Activated naive CD8-positive, alpha-beta T cell (primary cell): ENCODE results near the gene ADAMTSL1.

Experiments
- H3K27ac Mint-ChIP-seq: one replicate; pipeline ENCODE4 v1.8.0; 2021; ENCODE audit warnings: mixed read lengths
- H3K27me3 Mint-ChIP-seq: one replicate; pipeline ENCODE4 v1.8.0; 2021; ENCODE audit warnings: mixed read lengths
- H3K36me3 Mint-ChIP-seq: one replicate; pipeline ENCODE4 v1.8.0; 2021; ENCODE audit warnings: mixed read lengths
- H3K4me1 Mint-ChIP-seq: one replicate; pipeline ENCODE4 v1.8.0; 2021; ENCODE audit warnings: low read depth, mixed read lengths
- H3K4me3 Mint-ChIP-seq: one replicate; pipeline ENCODE4 v1.8.0; 2021; ENCODE audit warnings: mild to moderate bottlenecking, mixed read lengths
- H3K9me3 Mint-ChIP-seq: one replicate; pipeline ENCODE4 v1.8.0; 2021; ENCODE audit warnings: low read depth, mixed read lengths

ADAMTSL1 gene

GRCh38 chr9:18881758-18882157 lies 407.8 kb downstream of the ADAMTSL1 start:
- Mint-ChIP-seq H3K27ac (no peak overlapping the region), H3K27me3 (peaks cover 16% of the 10 kb centered on the region), H3K4me1 (no peaks in the 10 kb centered on the region), H3K4me3 (no peak overlapping the region), H3K9me3 (no peaks in the 10 kb centered on the region), H3K36me3 (no peaks in the 10 kb centered on the region)

GRCh38 chr9:18887546-18887945 lies 413.6 kb downstream of the ADAMTSL1 start:
- H3K36me3 Mint-ChIP-seq: no peaks in the 10 kb centered on the region
- no peak overlapping the region for H3K27ac Mint-ChIP-seq
- H3K4me3 Mint-ChIP-seq: no peak overlapping the region
- H3K27me3 Mint-ChIP-seq: peaks cover 9% of the 10 kb centered on the region
- no peaks in the 10 kb centered on the region for H3K4me1 Mint-ChIP-seq
- H3K9me3 Mint-ChIP-seq: no peaks in the 10 kb centered on the region

DNA sequence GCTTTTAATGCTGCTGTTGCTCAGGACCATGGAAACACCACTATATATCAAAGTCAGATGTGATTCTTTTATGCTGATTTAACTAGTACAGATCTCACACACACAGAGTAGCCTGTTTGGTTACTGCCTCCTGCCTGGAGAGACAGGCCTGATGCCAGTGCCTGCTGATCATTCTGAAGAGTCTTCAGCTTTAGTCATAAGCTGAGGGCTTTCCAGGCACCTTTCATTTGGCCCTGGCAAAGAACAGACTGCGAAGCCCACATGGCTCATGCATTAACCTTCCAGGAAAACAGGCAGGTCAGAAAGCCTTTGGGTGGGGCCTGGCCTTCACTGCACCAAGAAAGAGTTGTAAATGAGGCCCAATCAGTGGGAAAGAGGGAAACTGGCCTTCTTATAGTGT lies 414.3 kb downstream of the ADAMTSL1 start:
- Mint-ChIP-seq H3K9me3 (no peaks in the 10 kb centered on the region), H3K27ac (no peak overlapping the region), H3K27me3 (peaks cover 6% of the 10 kb centered on the region), H3K4me1 (no peaks in the 10 kb centered on the region), H3K36me3 (no peaks in the 10 kb centered on the region), H3K4me3 (no peak overlapping the region)

- Mint-ChIP-seq H3K4me3 (no peak overlapping the region), H3K4me1 (no peaks in the 10 kb centered on the region), H3K9me3 (peaks cover 4% of the 10 kb centered on the region), H3K27ac (no peak overlapping the region), H3K27me3 (peaks cover 4% of the 10 kb centered on the region), H3K36me3 (no peaks in the 10 kb centered on the region)
These were observed 415.6 kb downstream of the ADAMTSL1 start for GRCh38 chr9:18889550-18889949.

DNA sequence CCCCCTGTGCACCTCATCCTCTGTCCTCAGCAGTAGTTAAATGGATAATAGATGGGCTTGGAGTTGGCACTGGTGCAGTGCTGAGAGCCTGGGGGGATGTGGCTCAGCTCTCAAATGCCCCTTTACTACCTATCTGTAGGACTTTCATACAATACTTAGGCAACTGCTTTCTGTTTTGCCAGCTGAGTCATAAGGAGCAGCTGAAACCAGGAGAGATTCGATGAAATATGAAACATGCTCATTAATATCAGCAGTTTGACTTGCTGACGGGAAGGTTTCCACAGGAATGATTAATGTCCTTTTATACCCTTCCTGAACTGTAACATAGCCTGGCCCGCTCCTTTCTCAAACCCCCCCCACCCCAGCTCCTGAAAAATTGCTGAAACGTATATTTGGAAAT lies 416.4 kb downstream of the ADAMTSL1 start:
- no peaks in the 10 kb centered on the region for H3K36me3 Mint-ChIP-seq
- no peaks in the 10 kb centered on the region for H3K4me1 Mint-ChIP-seq
- H3K27ac Mint-ChIP-seq: no peak overlapping the region
- peaks cover 5% of the 10 kb centered on the region for H3K9me3 Mint-ChIP-seq
- no peak overlapping the region for H3K4me3 Mint-ChIP-seq
- H3K27me3 Mint-ChIP-seq: peaks cover 3% of the 10 kb centered on the region

- Mint-ChIP-seq H3K36me3 (peaks cover 8% of the 10 kb centered on the region), H3K27ac (no peak overlapping the region), H3K4me1 (no peaks in the 10 kb centered on the region), H3K9me3 (peaks cover 5% of the 10 kb centered on the region), H3K27me3 (no peaks in the 10 kb centered on the region), H3K4me3 (no peak overlapping the region)
These were observed 418.2 kb downstream of the ADAMTSL1 start for GRCh38 chr9:18891946-18892670.

DNA sequence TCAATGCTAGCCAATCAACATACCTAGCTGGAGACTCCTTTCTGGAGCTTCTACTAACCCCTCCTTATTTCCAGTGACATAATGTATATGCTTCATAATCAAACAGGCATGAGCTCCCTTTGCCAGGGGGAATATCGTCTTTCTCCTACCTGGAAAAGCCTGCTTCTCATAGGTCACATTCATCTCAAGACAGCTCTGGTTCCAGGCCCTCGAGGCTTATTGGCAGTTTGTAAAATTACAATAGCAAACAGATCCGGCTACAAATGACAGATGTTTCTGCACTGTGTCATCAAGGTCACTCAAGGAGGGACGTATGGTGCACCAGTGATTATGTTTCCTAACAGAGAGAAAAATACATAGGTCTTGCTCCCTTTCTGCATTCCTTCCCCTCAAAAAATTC lies 419.1 kb downstream of the ADAMTSL1 start:
- Mint-ChIP-seq H3K4me3 (no peak overlapping the region), H3K4me1 (no peaks in the 10 kb centered on the region), H3K27me3 (no peaks in the 10 kb centered on the region), H3K36me3 (peaks cover 8% of the 10 kb centered on the region), H3K27ac (no peak overlapping the region), H3K9me3 (peaks cover 5% of the 10 kb centered on the region)

GRCh38 chr9:18893491-18893890 lies 419.5 kb downstream of the ADAMTSL1 start:
- H3K36me3 Mint-ChIP-seq: peaks cover 8% of the 10 kb centered on the region
- H3K4me3 Mint-ChIP-seq: no peak overlapping the region
- H3K9me3 Mint-ChIP-seq: peaks cover 5% of the 10 kb centered on the region
- no peaks in the 10 kb centered on the region for H3K27me3 Mint-ChIP-seq
- no peaks in the 10 kb centered on the region for H3K4me1 Mint-ChIP-seq
- no peak overlapping the region for H3K27ac Mint-ChIP-seq

- no peaks in the 10 kb centered on the region for H3K27me3 Mint-ChIP-seq
- peaks cover 14% of the 10 kb centered on the region for H3K9me3 Mint-ChIP-seq
- H3K27ac Mint-ChIP-seq: no peak overlapping the region
- peaks cover 8% of the 10 kb centered on the region for H3K36me3 Mint-ChIP-seq
- no peaks in the 10 kb centered on the region for H3K4me1 Mint-ChIP-seq
- no peak overlapping the region for H3K4me3 Mint-ChIP-seq
These were observed 422.1 kb downstream of the ADAMTSL1 start for GRCh38 chr9:18896004-18896403.

GRCh38 chr9:18896531-18897179 lies 422.7 kb downstream of the ADAMTSL1 start:
- Mint-ChIP-seq H3K4me3 (no peak overlapping the region), H3K4me1 (no peaks in the 10 kb centered on the region), H3K27ac (no peak overlapping the region), H3K27me3 (no peaks in the 10 kb centered on the region), H3K9me3 (peaks cover 17% of the 10 kb centered on the region), H3K36me3 (peaks cover 8% of the 10 kb centered on the region)

- no peaks in the 10 kb centered on the region for H3K36me3 Mint-ChIP-seq
- peaks cover 6% of the 10 kb centered on the region for H3K27me3 Mint-ChIP-seq
- H3K4me3 Mint-ChIP-seq: no peak overlapping the region
- peaks cover 22% of the 10 kb centered on the region for H3K9me3 Mint-ChIP-seq
- H3K27ac Mint-ChIP-seq: no peak overlapping the region
- H3K4me1 Mint-ChIP-seq: no peaks in the 10 kb centered on the region
These were observed 429.5 kb downstream of the ADAMTSL1 start for GRCh38 chr9:18903450-18903849.

DNA sequence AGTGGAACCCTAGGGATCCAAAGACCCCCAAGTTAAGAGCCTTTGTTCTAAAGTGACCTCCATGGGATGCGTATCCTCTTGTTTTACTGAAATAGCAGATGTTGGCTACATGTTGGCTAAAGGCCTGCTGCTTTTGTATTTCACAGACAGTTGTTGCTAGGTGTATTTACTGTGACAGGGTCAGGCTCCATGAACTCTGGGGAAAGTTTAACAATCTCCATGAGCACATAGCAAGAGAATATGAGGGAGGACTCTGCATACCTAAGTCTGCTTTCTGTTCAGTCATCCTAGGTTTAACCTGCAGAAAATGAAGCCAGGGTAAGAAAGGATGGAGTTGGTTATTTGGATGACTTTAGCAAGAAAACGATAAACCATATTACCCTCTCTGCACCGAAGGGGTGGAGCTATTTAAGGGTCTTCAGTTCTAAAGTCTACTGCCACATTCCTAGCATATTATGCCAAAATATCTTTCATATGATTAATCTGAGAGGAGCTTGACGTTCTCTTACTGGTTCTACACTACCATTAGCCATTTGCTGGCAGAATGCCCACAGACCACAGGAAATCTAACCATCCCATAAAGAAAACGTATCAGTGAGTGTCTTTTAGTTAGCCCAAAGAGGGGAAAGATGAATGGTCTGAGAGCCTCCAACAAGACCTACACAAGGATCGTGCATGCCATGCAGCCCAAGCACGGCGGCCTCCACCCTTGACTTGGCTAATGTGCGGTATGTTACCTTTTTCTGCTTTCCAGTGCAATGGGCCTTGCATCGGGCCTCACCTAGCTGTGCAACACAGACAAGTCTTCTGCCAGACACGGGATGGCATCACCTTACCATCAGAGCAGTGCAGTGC lies 431.3 kb downstream of the ADAMTSL1 start:
- no peak overlapping the region for H3K27ac Mint-ChIP-seq
- H3K9me3 Mint-ChIP-seq: peaks cover 16% of the 10 kb centered on the region
- H3K36me3 Mint-ChIP-seq: no peaks in the 10 kb centered on the region
- no peak overlapping the region for H3K4me3 Mint-ChIP-seq
- no peaks in the 10 kb centered on the region for H3K4me1 Mint-ChIP-seq
- H3K27me3 Mint-ChIP-seq: peaks cover 9% of the 10 kb centered on the region

- H3K9me3 Mint-ChIP-seq: peaks cover 13% of the 10 kb centered on the region
- H3K4me3 Mint-ChIP-seq: no peak overlapping the region
- no peak overlapping the region for H3K27ac Mint-ChIP-seq
- H3K4me1 Mint-ChIP-seq: no peaks in the 10 kb centered on the region
- no peaks in the 10 kb centered on the region for H3K36me3 Mint-ChIP-seq
- H3K27me3 Mint-ChIP-seq: peaks cover 9% of the 10 kb centered on the region
These were observed 432.1 kb downstream of the ADAMTSL1 start for GRCh38 chr9:18905883-18906629.

- Mint-ChIP-seq H3K27ac (no peak overlapping the region), H3K4me3 (no peak overlapping the region), H3K9me3 (peaks cover 9% of the 10 kb centered on the region), H3K27me3 (peaks cover 9% of the 10 kb centered on the region), H3K4me1 (no peaks in the 10 kb centered on the region), H3K36me3 (no peaks in the 10 kb centered on the region)
These were observed 432.9 kb downstream of the ADAMTSL1 start for GRCh38 chr9:18906656-18907395.
